HG02759 (cell line): ENCODE data around the gene EFHC1.
"Not testable (repeated sequence)": the region's sequence is repeated elsewhere in the genome, so short reads cannot be mapped to it uniquely, and the experiment has no call there.

Experiments used
- ATAC-seq: cut with Tn5 transposase; IDR thresholded peaks from one replicate; pipeline ENCODE4 v1.9.1; 2021; ENCODE audit warnings: mild to moderate bottlenecking, moderate library complexity; ENCODE audit not compliant: unreplicated experiment

Gene EFHC1

DNA sequence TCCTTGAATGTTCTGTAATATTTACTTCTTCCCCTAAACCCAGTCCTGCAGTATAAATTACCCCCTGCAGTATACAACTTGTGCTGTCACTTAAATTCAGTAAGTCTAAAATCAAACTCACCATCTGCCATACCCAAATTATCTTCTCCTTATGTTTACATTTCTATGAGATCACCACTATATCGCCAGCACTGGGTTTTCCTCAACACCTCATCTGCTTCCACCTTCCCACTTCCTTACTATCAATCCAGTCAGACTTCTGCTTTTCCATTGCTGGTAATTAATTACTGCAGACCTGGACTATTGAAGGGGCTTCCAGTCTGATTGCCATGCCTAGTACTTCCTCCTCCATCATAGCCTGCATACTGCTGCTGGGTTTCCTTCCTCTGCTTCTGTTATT is 15.2 kb downstream of the EFHC1 start:
- ATAC-seq = no peak

DNA sequence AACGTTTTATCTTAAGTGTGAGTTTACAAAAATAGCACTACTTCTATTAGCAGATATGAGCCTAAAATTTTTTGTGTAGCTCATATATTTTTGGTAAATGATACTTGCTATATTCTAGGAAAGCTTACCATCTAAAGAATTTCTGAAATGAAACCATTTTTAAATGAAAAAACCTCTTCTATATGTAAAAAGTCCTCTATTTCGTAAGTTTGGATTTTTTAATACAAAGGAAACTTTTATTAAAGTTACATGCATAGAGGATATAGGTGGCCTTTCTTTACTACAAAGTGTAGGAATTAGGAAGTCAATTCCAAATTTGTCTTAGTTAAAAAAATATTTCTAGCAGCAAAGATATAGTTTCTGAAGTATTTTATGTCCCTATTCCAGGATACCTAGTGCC is 18.8 kb downstream of the EFHC1 start:
- no peak for ATAC-seq

DNA sequence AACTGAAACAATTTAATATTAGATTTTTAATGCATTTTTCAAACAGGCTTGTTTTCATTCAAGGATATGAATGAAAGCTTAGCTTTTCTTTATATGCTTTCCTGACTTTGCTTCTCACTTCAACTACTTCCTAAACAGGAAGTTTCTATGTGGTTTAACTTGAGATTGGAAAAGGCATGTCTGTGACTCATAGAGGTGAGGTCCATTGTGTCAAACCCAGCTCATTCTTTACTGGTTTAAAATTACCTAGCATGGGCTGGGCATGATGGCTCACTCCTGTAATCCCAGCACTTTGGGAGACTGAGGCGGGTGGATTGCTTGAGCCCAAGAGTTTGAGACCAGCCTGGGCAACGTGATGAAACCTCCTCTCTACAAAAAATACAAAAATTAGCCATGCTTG is 34.4 kb downstream of the EFHC1 start:
- ATAC-seq = no peak

DNA sequence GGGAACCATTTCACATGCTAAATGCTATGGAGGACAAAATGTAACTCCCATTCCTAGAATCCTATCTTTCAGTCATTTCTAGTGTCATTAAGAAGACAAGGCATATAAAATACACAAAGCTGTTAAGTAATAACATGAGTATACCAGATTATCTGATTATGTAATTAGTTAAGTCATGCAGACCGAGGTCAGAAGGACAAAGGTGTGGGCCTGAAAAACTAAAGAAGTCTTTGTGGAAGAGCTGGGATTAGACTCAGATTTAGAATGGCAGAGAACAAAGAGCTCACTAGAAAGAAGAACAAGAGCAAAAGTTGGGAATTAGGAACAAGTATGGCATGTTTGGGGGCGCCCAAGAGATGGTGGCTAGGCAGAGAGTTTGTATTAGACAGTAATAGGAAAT is 37.0 kb downstream of the EFHC1 start:
- ATAC-seq = no peak

DNA sequence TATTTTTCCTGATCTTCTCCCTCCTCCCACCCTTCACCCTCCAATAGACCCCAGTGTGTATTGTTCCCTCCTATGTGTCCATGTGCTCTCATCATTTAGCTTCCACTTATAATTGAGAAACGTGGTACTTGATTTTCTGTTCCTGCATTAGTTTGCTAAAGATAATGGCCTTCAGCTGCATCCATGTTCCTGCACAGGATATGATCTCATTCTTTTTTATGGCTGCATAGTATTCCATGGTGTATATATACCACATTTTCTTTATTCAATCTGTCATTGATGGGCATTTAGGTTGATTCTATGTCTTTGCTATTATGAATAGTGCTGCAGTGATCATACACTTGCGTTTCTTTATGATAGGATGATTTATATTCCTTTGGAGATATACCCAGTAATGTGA is 41.1 kb downstream of the EFHC1 start:
- ATAC-seq = not testable (repeated sequence)

DNA sequence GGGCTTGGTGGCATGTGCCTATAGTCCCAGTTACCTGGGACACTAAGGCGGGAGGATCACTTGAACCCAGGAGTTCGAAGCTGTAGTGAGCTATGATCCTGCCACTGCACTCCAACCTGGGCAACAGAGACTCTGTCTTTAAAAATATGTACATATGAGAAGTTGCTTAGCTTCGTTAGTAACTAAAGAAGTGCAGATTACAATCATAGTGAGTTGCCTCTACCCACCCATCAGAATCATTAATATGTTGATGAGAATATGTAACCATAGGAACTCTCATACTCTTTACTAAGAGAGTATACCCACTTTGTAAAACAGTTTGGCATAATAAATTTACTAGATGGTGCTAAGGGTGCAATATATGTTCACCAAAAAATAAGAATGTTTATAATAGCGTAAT is 54.0 kb downstream of the EFHC1 start:
- ATAC-seq = no peak

DNA sequence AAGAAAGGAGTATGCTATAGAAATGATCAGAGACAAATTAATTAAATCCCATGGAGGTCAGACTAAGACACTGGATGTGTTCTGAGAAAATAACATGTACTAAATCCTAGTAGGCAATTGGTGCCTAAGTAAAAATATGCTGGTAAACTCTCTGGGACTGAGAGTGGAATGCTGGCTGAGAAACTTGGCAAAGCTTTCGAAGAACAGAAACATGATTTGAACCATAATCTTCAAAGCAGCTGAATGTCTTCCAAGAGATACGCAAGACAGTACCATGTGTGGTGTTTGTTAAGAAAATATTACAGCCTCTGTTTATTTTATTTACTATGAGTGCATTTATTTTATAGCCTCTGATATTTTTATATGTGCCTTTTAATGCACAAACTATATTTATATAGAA is 55.2 kb downstream of the EFHC1 start:
- no peak for ATAC-seq

DNA sequence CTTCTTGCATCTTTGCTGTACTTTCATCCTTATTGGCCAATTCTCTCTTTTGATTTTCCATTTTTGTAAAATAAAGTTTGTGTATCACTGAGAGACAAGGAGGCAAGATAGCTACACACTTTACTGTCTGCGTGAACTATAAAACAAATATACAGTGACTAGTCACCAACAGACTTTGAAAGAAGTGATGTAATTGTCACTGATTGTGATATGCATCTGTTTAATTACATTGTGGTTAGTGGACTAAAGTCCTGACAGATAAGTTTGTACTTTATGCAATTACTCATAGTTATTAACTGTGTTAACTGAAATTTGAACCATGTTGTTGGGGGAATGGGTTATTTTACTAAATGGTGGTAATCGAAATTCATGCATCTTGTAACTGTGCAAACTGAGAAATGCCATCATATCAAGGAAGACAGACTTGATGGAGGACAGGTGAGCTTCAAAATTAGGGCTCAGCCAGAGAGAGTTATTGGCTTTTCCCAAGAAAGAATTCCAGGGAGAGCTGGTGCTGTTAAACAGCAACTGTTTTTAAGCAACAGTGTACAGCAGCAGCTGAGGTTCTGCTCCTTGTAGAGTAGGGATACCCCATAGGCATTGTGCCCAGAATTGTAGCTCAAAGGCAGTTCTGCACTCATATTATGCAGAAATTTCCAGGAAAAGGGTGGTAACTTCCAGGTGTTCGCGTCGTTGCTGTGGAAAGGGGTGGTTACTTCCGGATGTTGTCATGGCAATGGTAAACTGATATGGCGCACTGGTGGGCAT is 62.9 kb downstream of the EFHC1 start:
- ATAC-seq = no peak

DNA sequence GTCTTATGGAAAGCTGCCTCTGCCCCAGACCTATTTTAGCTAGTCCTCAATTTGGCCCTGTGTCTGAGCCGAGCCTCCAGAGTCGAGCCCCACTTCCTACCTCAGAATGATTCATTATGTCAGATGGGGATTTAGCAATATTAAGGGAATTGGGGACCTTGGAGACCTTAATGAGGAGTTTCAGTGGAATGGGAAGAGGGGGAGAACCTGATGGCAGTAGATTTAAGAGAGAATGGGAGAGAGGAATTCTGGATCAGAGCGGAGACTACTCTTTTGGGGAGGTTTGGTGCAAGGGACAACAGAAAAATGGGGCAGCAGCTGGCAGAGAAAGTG is 63.5 kb downstream of the EFHC1 start:
- ATAC-seq = no peak

DNA sequence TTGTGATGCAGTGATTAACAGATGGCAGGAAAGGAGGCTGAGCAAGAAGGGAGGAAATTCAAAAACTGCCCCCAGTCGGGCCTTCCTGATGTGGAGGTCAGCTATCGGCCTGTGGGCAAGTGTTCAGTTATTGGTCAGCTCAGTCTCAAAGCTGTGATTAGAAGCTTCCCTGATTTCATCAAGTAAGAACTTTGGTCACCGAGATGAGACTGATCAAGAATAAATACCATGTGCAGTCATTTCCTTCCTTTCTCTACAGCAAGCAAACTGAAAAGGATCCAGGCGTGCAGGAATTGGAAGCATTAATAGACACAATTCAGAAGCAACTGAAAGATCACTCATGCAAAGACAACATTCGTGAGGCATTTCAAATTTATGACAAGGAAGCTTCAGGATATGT is 69.7 kb downstream of the EFHC1 start:
- ATAC-seq = no peak

DNA sequence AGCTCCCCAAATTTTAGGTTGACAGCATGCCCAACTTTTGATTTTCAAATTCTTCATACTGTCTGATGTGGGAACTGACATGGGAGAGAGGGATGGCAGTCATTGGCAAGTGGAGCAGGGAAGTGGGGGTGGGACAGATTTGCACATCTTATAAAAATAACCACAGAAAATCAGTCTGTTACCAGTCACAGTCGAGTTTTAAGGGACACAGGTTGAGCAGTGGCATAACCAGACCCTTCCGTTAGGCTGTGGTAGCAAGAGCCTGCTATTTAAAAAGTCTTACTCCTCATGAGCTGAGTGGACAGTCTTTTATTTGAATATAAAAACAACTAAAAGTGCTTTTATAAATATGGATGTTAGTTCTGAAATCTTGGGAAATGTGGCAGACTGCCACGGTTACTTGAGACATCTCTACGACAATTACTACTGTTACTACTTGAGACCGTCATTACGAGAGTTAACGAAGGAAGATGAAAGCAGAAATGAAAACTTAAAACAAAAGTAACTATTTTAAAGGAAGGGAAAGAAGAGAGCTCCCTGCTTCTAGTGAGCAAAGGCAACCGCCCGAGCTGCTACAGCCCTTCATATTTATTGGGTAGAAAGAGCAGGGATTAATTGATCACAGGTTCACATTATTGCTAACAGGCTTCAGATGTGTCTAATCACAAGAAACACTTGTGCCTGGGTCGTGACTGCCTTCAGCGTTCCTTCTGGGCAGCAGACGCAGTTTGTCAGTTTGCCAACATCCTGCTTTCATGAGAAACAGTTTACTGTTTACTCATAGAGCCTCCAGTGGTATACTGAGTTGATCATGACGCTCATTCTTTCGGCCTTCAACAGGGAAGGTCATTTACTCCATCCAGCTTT is 71.3 kb downstream of the EFHC1 start:
- ATAC-seq = peak; percentile 68

DNA sequence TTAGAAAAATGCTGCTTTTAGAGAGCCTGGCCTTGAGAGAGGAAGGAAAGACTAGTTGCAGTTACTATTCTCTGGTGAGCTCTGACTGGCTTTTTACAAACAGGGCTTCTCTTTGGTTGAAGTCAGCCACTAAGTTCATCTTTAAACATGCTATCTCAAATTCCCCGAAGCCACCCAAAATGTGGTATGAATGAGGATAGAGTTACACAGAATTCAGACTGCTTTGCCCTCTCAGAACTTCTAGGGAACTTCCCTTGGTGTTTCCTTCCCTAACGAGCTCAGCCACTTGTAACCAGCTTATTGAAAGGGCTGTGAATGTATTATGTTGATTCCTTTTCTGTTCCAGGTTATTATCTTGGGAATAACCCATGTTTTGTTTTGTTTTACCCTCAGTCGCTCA is 73.5 kb downstream of the EFHC1 start:
- ATAC-seq = no peak

DNA sequence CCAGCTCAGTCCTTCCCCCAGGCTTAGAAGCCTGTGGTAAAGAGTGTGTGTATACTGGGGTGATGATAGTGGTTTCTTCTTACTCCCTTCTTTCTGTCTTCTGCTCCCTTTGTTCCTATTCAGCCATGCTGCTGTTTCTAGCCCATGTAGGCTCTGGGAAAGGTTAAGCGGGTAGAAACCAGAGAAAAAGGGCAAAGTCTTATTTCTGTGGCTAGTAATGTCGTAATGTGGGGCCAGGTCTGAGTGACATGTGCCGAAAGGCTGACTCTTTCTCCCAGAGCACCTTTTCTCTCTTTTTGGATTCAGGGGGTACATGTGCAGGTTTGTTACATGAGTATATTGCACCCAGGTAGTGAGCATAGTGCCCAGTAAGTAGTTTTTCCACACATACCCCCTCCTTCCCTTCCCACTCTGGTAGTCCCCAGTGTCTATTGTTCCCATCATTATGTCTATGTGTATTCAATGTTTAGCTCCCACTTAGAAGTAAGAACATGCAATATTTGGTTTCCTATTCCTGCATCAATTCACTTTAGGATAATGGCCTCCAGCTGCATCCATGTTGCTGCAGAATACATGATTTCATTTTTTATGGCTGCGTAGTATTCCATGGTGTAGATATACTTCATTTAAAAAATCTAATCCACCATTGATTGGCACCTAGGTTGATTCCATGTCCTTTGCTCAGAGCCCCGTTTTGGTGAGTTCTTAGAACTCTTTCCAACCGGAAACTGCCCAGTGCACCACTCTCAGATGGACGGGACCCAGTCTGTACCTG is 74.3 kb downstream of the EFHC1 start:
- no peak for ATAC-seq

DNA sequence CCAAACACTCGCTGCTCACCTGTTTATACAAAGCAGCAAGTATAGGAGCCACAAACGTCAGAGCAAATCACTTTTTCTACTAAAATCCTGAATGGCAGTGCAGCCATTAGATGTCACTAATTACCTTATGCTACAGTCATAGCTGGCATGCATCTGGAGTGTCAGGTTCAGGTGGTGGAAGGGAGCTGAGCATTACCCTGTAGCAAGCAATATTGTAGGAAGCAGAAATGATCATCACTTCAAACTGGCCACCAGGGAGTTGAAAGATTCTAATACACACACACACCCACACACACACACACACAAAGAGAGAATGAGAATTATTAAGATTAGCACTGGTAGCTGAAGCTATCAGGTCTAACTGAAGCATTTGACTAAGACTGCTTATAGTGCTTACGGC is 75.8 kb downstream of the EFHC1 start:
- no peak for ATAC-seq

DNA sequence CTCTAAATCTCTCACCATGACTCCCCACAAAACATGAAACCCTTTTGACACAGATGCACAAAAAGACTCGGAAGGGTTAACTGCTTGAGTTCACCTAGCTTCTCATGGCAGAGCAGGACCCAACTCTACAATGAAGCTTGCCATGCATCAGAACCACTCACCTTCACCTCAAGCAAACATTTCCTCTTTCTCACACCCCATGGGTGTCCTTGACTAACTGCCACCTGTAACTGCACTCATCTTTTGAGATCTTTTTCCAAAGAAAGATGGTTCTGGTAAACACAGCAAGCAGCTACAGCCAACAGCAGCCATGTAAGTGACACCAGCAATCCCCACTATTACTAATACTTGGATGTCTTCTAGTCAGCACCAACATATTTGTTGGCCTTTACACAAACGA is 76.5 kb downstream of the EFHC1 start:
- ATAC-seq = no peak

DNA sequence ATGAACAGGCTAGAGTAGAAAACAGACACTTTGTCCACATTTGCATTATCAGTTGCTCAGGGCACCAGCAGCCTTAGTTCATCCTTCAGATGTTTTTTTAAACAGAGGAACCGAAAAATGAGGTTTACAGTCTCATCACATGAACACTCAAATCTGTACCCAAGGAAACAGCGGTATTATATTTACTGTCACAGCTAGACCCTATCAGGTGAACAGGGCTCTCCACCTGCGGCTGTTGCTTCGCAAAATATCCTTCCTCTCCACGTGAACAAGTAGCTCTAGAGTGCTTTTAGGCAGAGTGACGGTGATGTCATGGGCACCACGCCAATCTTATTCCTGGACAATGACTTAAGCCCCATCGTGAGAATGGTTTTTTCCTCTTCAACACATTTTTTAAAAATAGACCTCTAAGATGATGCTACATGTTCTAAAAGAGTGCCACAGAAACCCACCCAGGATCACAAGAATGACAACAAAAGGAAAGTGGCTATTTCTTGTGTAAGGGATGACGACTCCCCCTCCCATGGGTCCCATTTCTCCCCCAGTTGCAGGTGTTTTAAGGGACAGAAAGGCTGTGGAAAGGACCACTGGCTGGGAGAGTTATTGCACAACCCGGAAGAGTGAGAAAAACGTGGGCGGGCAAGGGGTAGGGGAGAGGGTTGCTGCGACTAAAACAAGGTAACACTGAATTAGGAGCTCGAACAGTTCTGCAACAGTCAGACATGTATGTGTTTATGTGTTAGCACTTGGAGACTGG is 77.7 kb downstream of the EFHC1 start:
- peak; percentile 86 for ATAC-seq

DNA sequence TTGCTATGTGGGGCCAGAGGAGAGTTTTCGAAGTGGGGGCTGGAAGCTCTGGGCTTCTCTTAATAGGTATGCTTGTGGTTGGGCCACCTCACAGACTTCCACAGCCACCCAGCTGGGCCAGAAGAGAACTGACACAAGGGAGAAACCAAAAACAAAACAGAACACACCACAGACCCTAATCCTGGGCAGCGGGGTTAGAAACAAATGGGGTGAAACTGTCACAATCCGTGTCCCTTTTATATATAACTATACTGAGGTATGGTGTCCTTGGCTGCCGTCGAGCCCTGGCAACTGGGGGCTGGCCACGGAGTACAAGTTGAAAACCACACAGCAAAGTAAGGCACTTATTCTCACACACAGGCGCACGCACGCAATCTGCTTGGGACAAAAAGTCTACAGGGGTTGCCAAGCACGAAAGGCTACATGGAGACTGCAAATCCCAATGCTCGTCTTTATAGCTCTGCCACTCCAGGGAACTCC is 78.4 kb downstream of the EFHC1 start:
- ATAC-seq = peak; percentile 50

DNA sequence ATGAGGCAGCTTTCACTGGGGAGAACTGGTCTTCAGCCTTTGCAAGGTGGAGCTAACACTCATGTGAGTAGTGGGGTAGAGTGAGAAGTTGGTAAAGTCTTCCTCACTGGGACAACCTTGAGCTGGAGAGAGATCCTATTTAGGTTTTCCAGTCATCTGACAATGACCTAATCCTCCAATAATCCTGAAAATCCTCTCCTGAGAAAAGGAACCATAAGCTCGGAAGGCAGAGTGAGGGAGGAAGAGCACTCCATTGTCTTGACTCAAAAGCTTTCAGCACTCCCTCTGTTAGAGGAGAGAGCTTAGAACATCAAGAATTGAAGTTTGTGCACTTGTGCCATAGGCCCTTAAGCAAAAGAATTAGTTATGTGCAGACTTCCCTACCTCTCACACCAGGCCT is 78.9 kb downstream of the EFHC1 start:
- no peak for ATAC-seq

DNA sequence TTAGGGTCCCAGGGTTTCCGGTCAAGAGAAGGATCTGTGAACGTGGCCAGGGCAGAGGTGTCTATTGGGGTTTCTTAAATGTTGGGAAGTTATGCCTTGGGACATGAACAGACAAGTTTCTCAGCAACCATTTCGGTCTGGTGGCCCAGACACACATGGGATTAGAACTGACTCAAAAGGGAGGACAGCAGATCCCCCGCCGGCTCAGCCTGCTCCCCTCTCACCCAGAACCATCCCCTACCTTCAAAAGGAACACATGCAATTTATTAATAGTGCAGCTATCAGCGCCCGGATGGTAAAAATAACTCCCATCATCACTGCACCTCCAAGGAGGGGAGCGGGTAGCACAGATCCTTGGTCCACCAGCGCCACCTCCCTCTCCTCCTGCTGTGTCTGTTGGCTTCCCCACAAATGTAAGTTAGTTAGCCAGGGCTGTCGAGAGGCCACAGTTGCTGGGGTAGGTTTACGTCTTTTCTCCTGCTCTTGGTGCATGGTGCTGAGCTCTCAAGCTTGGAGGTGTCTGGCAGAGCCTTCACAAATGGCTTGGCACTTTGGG is 79.6 kb downstream of the EFHC1 start:
- ATAC-seq = no peak
